Endometrial microvascular endothelial cells (primary cell): ENCODE data around the gene MYRF. TPM values are rescaled to one million over a fixed set of nuclear protein-coding genes. Genes with fewer than 3 reads are reported as not detected.

Experiments used
- in situ Hi-C: cut with HindIII; loops from 2 replicates; pipeline ENCODE4 v1.10.0; 2017; ENCODE audit warnings: low sequenced_read_pairs, low pct_unique_long_range_greater_than_20kb; ENCODE audit errors: inconsistent ontology term
- total RNA-seq: library from RNA; depleted of rRNA; stranded (reverse); fragments of >200 nt; gene quantifications from one replicate; pipeline ENCODE4 v1.2.3, GENCODE V29; 2015; ENCODE audit errors: inconsistent ontology term

MYRF gene
- total RNA-seq, 1 donor from 2014 or later, result 13.7 TPM

- in situ Hi-C loops, result no loop called here
Observed at GRCh38 chr11:61752925-61753521, 587 bp downstream of the MYRF start.

GRCh38 chr11:61753672-61754071 lies 1.2 kb downstream of the MYRF start:
- in situ Hi-C loops, result no loop called here

DNA sequence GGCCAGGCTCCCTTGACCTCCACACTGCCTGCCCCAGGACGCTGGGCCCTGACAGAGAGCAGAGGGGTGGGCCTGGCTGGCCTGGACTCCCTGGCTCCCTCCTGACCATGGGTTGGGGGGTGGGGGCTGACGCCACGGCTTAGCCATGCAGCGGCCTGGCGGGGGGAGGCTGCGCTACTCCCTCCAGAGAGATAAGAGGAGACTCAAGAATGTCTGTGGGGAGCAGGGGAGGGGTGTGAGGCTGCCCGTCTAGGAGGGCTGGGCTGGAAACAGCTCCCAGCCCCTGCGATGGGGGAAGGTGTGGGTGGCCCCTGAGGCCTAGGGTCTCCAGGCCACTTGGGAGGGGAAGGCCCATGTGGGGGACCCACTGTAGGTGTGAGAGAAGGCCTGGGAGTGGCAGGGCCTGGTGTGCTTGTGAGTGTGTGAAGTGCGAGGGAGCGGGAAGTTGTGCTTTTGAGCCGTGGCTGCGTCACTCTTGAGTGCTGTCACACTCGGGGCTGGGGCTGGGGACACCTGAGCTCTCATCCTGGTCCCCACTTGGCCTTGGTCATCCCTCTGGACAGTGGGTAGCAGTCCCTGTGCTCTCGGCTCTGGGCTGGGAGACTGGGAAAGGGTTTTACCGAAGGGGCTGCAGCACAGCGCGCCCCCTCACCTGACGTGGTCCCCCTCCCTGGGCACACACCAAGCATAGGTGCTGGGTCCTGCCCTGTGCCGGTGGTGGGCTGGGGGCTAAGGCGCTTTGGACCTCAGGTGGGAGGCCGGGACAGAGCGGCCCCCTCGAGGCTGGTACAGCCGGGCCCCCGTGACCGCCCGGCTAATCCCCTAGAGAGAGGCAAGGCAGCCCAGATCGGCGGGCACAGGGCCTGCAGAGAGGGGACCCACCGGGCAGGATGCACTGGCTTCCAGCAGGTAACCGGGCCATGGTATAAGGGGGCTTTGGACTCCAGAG lies 2.4 kb downstream of the MYRF start:
- in situ Hi-C loops, result no loop called here

GRCh38 chr11:61756147-61756451 lies 3.7 kb downstream of the MYRF start:
- in situ Hi-C loops, result no loop called here

DNA sequence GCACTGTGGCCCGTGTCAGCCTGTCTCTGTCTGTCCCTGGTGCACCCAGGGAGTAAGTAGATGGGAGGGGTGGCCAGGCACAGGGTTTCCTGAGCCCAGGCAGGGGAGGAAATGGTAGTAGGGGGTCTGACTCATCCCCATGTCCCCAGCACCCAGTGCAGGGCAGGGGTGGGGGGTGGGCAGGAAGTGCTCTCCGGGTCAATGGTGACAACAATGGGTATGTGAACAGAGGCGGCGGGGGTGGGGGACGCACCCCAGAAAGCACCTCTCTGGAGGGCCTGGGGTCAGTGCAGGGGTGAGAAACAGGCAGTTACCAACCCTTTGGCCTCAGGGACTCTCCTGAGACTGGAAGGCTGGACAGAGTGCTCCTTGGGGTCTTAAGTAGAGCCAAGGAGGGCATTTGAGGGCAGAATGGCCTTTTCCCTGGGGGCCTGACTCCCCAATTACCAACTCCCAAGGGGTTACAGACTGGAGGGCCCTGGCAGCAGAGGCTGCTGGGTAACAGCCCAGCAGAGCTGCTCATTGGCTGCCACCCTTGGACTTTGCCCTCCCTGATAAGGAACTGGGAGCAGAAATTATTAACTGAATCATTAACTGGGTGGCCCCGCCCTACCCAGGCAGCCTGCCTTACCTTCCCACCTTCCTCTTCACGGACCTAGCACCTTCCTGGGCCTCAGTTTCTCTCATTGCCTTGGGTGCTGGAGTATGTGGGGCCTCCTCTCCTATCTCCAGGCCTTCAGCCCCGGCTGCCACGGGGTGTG lies 4.2 kb downstream of the MYRF start:
- in situ Hi-C loops, result no loop called here

- in situ Hi-C loops, result no loop called here
Observed at GRCh38 chr11:61757213-61757862, 4.9 kb downstream of the MYRF start.

DNA sequence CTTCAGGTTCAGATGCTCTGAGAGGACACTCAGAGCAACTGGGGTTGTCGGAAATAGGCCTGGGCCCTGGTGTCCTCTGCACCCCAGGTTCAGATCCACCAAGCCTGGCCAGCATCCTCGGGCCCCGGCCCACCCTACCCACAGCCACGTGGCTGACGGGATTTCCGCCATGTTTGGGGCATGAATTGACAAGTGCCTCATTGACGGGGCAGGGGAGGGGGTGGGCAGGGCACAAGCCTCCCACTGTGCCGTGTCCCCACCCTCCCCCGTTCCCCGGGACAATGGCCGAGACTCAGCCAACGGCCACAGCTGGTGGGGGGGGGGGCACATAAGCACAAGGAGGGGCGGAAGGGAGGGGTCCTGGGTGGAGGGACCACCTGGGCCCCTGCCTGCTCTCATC lies 8.5 kb downstream of the MYRF start:
- in situ Hi-C loops, result no loop called here

DNA sequence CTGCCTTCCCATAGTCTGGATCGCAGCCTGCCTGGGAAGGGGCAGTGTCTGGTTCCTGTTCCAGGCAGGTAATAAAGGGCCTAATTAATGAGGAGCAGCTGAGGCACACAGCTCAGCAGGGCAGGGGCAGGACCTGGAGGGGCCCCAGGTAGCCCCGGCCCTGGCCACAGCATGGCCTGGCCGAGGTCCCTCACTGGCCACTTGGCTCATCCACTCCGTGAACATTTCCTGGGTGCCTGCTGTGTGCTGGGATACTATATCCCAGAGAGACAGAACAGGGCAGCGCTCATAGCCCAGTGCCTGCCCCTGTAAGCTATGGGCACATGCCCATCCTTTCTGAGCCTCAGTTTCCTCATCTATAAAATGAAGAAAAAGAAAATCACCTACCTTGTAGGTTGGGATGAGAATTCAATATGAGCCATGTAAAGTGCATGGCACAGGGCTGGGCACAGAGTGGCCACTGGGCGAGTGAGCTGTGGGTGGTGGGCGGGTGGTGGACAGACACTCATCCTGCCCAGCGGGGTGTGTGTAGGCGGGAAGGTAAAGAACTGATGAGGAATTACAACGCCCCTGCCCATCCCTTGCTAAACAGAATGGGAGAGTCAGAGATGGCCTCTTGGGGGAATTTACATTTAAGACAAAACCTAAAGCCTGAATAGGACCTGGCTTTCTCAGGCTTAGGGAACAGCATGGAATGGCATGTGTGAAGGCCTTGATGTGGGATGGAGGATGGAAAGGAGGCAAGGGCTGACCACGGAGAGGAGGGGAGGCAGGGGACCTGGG lies 9.2 kb downstream of the MYRF start:
- in situ Hi-C loops, result no loop called here

GRCh38 chr11:61762223-61762615 lies 9.8 kb downstream of the MYRF start:
- in situ Hi-C loops, result no loop called here

- in situ Hi-C loops, result no loop called here
Observed at GRCh38 chr11:61762798-61763197, 10.4 kb downstream of the MYRF start.

GRCh38 chr11:61763930-61764605 lies 11.6 kb downstream of the MYRF start:
- in situ Hi-C loops, result no loop called here

DNA sequence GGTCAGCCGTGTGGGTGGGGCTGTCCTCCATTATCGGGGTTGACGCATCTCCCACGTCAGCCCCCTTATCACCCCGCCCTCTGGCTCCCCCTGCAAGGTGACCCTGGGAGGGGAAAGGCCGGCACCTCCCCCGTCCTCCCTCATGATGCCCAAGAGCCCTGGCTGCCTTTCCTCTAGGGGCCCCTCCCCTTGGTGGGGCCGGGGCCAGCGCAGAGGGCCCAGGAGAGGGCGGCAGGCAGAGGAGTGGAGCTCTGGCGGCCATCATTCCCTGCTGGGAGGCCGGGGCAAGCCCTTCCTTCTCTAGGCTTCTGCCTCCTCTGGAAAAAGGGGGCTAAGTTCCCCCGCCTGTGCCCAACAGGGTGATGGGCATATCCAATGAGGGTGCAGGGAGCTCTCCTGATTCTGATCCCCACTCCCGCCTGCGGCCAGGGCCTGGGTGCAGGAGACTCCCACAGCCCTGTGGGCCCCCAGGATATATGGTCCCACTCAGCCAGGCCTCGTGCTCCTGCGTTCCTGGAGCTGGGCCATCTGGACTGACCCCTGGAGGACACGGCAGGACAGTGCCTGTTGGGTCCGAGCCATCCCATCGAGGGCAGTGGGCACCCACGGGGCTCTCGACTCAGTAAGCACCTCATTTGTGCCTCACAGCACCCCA lies 12.3 kb downstream of the MYRF start:
- in situ Hi-C loops, result no loop called here

- in situ Hi-C loops, result no loop called here
Observed at GRCh38 chr11:61765550-61766253, 13.3 kb downstream of the MYRF start.

DNA sequence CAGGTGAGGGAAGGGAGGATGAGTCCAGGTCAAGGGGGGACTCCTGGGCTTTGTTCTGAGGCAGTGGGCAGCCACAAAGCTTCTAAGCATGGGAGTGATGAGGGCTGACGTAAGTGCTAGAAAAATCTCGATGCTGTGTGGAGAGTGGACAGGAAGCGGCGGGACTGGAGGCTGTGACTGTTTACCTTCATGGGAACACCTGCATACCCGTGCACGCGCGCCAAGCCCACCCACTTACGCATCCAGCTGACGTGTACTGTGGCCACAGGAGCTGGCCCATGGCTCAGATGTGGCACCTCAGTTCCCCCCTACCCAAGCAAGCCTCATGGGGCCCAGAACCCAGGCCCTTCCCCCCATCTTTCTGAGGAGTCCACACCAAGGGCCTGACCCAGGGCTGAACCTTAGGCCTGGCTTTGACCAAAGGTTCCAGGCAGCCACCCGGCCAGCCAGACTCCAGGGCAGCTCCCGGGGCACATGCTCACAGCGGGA lies 14.0 kb downstream of the MYRF start:
- in situ Hi-C loops, result no loop called here

DNA sequence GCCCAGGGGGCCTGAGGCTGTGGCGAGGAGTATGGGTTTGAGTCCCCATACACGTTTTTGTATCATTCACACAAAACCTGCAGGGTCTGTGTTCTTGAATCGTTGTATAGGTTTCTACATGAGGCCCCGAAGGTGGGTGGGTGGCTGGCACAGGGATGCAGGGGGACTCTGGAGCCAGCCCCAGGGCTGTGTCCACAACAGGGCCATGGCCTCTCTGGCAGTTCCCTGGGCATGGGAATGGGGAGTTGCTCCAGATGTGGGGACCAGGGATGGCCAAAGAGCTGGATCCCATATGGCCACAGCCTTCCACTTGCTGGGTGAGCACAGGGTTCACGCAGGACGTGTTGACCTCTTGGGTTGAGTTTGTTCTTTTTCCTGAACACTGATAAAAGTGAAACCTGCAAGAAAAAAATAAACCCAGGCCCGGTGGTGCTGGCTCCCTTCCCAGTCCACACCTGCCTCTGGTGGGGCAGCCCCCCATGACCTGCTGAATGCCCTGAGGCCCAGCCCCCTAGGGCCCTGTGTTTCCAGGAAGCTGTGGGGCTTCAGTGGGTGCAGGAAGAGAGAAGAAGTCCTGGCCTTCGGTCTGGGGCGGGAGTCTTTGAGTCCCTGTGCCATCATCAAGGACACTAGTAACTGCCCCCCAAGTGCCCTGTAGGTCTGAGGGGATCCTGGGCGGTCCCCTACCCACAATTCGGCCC lies 16.1 kb downstream of the MYRF start:
- in situ Hi-C loops, result no loop called here

DNA sequence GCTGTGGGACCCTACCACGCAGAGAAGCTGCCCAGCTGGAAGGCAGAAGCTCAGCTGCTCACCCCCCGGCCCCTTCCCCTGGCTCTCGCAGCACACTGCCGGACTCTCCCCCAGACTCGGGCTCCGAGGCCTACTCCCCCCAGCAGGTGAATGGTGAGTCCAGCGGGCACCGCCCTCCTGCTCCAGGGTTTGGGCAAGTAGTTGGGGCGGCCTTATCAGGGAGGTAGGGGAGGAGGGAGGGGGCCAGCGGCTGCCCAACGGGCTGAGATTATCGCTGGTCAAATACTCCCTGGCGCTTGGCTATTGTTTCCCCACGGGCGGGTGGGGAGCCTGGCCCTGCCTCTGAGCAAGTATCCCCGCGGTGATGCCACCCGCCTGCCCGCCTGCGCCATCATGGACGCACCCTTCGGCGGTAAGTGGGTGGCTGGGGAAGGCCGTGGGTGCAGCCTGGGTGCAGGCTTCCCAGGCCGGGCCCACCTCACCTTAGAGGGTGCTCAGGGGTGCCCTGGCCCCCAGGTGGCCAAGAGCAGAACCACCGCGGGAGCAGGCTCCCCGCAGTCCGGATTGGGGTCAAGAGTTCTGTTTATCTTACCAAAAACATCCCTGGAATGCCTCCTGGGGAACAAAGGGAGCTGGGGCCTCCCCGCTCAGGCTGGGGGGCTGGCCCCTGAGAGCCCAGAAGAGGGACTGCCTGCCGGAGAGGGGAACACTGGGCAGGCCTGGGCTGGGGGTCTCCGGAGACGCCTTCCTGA lies 16.9 kb downstream of the MYRF start:
- in situ Hi-C loops, result no loop called here
